ENCODE results near the gene TMPRSS3.

DNA sequence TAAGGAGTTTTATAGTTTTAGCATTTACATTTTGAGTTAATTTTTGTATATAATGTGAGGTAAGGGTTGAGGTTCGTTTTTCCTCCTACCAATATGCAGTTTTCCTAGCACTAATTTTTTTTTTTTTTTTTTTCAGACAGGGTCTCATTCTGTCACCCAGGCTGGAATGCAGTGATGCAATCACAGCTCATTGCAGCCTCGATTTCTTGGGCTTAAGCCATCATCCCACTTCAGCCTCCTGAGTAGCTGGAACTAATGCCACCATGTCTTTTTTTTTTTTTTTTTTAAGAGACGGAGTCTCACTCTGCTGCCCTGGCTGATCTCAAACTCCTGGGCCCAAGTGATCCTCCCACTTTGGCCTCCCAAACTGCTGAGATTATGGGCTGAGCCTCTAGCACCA lies 5.3 kb upstream of the TMPRSS3 start:
- TF ChIP-seq, protein P1, sequence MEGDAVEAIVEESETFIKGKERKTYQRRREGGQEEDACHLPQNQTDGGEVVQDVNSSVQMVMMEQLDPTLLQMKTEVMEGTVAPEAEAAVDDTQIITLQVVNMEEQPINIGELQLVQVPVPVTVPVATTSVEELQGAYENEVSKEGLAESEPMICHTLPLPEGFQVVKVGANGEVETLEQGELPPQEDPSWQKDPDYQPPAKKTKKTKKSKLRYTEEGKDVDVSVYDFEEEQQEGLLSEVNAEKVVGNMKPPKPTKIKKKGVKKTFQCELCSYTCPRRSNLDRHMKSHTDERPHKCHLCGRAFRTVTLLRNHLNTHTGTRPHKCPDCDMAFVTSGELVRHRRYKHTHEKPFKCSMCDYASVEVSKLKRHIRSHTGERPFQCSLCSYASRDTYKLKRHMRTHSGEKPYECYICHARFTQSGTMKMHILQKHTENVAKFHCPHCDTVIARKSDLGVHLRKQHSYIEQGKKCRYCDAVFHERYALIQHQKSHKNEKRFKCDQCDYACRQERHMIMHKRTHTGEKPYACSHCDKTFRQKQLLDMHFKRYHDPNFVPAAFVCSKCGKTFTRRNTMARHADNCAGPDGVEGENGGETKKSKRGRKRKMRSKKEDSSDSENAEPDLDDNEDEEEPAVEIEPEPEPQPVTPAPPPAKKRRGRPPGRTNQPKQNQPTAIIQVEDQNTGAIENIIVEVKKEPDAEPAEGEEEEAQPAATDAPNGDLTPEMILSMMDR (IDR thresholded peaks at IDR 0.05): no peak
- TF ChIP-seq ZFX (IDR thresholded peaks at IDR 0.05; ENCODE audit: borderline replicate concordance): no peak

All from 22Rv1 (cell line).